Inflammatory macrophage (primary cell): ENCODE measurements around the gene FOXF1.

Experiments
- DNase-seq, 2 donors: peaks; one replicate each; pipeline ENCODE4 v3.0.0-alpha.2; 2020 to 2022
- total RNA-seq, 18 experiments: gene quantifications; one replicate each; lab custom pipeline; 2026; ENCODE audit warnings: mixed read lengths in 6 of 18, inconsistent platforms in 2 of 18; lab: John Stamatoyannopoulos, UW

The FOXF1 gene
- total RNA-seq, result 0 to 0.49 (median 0.02) reads per million in 18 experiments

DNA sequence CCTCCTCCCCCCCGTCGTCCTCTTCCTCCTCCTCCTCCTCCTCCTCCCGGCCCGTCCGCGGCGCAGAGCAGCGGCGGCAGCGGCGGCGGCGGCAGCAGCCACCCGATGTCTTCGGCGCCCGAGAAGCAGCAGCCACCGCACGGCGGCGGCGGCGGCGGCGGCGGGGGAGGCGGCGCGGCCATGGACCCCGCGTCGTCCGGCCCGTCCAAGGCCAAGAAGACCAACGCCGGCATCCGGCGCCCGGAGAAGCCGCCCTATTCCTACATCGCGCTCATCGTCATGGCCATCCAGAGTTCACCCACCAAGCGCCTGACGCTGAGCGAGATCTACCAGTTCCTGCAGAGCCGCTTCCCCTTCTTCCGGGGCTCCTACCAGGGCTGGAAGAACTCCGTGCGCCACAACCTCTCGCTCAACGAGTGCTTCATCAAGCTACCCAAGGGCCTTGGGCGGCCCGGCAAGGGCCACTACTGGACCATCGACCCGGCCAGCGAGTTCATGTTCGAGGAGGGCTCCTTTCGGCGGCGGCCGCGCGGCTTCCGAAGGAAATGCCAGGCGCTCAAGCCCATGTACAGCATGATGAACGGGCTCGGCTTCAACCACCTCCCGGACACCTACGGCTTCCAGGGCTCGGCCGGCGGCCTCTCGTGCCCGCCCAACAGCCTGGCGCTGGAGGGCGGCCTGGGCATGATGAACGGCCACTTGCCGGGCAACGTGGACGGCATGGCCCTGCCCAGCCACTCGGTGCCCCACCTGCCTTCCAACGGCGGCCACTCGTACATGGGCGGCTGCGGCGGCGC lies at the start of gene FOXF1:
Gene FOXF1 (plus strand): TSS at position 63 of the 797 bp plus-strand sequence. CDS start 43 bp downstream, at position 106.
- peak in 1 of 2 donors; percentile 53 for DNase-seq

DNA sequence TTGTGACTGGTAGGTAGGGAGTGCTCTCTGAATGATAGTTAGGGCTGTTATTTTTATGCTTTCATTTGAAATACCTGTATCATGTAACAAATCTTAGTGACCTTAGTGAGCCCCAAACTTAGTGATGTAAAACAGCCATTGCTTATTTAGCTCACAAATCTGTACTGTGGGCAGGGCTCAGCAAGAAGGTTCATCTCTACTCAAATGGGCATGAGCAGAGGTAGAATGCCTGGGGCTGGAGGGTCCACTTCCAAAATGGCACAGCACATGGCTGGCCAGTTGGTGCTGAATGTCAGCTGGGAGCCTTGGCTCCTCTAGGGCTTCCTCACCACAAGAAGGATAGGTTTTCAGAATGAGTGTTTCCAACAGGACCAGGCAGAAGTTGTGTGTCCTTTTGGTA lies 49.3 kb upstream of the FOXF1 start:
- DNase-seq, result no peak

DNA sequence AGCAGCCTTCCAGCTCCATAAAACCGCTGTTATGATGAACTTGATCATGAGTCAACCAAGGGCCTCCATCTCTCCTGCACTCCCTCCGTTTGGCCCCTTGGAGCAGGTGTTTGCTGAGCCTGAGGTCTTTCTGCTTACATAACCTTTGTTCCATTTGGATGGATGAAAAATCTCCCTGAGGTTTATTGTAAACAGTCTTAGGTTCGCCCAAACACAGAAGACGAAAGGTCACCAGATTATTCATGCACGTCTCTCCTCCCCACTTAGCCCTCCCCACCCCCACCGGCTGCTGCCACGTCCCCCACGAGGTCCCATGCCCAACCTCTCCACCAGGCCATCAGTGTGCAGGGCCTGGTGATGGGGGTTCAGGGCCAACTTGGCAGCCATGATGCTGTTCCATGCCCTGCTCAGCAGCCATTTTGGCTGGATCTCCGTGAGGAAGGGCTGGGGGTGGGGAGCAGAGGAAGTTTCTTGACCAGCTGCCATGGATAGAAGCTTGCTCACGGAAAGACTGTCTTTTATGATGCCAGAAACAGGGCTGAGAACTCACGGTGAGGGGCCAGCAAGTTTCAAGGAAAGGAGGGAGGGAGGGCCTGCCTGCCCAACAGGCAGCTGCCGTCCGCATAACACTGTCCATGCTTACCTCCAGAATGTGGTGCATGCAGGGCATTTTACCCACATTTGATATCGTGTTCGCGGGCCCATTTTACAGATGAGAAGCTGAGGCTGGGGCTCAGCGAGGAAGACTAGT lies 47.8 kb upstream of the FOXF1 start:
- no peak for DNase-seq

DNA sequence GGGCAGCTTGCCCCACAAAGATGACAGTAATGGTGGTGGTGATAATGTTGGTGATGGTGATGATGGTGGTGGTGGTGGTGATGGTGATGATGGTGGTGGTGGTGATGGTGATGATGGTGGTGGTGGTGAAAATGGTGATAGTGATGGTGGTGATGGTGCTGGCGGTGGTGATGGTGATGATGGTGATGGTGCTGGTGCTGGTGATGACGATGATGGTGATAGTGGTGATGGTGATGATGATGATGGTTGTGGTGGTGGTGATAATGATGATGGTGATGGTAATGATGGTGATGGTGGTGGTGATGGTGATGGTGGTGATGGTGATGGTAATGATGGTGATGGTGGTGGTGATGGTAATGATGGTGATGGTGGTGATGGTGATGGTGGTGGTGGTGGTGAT lies 46.3 kb upstream of the FOXF1 start:
- no peak for DNase-seq

DNA sequence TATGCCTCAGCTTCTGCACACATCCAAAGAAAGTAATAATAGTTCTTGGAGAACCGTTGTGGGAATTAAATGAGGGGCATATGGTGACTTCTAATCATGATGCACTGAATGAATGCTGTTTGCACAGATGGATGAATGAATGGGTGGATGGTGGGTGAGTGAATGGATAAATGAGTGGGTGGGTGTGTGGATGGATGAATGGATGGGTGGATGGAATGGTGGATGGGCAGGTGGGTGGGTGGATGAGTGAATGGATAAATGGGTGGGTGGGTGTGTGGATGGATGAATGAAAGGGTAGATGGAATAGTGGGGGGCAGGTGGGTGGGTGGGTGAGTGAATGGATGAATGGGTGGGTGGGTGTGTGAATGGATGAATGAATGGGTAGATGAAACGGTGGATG lies 44.9 kb upstream of the FOXF1 start:
- no peak for DNase-seq

DNA sequence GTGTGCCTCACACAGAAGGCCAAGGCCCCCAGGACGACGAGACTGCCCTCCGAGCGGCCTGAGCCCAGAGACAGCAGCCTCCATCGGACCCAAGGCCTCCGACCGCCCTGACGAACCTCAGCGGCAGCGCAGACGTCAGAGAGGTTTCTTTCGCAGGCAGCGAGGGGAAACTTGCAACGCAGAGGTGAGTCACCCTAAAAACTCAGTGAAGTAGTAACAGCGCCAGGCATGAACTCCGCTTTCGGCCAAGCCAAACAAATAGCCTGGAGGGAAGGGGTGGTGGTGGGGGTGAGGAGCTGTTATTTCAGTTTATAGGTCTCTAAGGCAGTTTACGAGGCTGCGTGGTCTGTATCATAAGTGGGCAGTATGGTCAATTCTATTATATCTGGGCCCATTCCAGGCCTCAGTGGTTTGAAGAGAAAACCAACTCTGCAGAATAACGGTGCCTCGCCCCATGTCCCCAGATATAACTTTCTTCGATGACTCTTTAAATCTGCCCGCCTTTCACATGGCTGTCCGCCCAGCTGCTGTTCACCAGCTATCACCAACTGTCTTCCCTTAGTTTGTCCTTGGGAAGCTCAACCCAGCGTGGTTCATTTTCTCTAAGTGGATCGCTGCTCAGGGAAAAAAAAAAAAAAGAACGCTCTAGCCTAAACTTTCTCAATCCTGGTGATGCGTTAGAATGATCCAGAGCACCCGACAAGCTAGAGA lies 43.5 kb upstream of the FOXF1 start:
- DNase-seq, result no peak

DNA sequence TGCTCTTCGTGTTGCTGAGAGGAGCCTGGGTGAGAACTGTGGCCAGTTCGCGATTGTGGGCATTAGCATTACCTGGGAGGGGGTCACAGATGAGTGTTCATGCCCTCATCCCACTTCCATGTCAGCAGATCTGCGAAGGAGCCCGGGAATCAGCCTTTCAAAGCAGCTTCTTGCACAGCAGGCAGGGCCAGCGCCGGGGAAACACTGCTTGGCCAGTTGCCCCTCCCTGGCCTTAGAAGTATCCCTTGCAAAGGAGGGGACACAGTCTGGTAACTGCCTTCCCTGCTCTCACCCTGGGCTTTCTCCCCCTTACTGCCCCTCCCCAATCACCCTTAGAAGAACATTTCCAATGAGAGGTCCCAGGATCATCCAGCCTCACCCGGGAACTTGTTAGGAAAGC lies 42.8 kb upstream of the FOXF1 start:
- DNase-seq, result no peak

DNA sequence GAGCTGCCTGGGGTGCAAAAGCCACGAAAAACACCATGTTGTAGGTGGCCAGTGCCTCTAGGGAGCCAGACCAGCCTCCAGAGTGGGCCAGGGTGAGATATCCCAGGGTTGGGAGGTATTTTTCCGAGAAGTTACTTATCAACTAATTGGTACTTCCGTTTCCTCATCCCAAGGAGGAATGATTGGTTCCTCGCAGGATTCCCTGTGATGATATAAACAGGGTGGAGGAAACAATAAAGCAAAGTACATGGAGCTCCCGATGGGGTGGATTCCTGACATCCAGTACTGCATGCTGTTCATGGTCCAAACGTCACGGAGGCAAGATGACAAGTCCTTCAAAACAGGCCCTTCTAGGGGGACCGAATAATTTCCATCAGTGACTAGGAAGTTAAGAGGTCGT lies 39.4 kb upstream of the FOXF1 start:
- DNase-seq, result no peak

DNA sequence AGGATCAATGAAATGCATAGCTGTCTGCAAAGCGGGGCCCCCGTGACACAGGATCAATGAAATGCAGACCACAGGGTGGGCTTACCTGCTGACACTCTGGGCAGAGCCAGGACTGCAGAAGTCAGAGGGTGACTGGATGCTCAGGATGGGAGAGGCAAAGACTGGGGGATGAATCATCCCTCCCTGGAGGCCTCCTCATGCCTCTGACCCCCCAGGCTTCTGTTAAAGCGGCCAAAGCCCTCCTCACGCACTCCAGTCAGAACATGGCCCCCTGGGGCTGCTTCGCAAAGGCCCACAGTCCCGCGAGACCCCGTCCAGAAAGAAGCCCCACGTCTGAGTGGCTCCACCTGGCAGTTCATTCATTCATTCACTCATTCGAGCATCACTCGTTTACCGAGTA lies 38.4 kb upstream of the FOXF1 start:
- DNase-seq, result no peak

DNA sequence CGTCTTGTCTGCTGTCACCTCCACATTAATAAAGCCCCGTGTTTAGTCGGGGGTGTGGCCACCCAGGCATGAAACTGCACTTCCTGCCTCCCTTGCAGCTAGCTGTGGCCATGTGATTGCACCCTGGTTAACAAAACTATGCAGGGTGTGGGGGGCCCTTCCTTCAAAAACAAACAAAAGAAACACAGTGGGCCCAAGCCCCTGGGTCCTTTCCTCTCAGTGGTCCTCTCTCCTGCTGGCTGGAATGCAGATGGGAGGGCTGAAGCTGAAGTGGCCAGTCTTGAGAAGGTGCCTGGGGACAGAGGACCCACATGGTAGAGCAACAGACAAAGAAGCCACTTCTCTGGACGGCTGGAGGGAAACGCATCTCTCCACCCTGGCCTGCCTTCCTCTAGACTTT lies 38.0 kb upstream of the FOXF1 start:
- no peak for DNase-seq

DNA sequence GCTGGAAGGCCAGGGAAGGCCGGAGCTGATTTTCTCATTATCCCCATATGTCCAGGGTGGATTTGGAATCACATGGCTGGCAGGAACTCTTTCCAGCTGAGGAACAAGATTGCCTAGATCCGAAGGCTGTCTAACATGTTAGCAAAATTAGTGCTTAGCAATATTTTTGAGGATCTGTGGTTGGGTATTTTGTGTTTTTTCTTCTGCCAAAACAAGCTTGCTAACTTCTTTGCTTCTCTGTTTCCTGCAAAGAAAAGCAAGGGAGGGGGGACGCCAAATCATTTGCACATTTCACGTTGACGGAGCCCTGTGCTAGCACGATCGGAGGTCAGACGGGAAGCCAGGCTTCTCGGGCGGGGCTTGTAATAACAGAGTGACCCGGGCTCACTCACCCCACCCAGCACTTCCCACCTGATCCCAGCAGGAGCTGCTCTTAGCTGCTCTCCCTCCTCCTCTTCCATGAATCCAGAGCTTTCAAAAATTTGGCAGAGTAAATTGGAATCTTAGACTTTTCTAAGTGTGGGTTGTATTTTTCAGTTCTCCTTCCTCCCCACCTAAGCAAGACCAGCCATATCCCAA lies 33.3 kb upstream of the FOXF1 start:
- no peak for DNase-seq

DNA sequence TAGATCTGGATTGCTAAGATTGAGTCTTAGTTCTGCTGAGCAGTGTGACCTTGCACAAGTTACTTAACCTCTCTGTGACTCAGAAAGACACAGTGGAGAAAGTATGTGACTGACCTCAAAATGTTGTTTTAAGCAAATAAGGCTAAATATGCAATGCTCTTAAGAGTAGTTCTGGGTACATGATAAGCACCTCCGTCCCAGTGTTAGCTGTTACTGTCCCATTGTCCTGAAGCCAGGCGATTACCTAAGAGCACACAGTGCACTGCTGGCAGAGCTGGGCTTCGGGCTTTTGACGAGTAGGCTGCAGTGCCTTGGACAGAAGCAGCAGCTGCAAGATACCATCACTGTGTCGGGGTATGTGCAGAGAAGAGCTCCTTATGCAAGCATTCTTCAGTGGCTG lies 32.7 kb upstream of the FOXF1 start:
- DNase-seq, result no peak

DNA sequence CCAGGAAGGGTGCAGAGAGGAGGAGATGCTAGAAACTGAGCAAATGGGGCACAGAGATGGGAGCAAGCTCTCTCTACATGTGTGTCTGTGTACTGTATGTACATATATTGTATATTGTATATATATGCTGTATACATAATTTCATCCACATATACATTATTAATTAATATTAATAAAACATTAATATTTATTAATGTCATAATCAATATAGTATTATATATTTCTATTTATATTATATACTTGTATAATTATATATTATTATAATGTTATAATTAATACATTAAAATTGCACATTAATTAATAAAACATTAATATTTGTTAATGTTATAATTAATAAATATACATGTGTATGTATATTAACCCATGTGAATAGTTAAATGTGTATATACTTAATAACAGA lies 31.5 kb upstream of the FOXF1 start:
- no peak for DNase-seq

DNA sequence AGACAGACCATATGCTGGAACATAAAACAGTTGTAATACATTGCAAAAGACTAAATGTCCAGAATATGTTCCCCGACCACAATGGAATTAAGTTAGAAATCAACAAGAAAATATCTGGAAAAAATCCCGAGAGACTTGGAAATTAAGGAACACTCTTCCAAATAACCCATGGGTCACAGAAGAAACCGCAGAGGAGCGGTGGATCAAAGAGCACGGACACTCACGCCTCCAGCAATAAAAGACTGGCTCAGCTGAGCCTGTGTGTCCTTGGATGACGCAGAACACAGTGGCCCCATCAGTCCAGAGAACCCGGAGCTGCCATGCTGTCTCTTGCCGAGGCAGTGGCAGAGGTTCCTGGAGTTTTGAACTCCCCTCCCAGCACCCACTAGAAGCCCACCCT lies 30.9 kb upstream of the FOXF1 start:
- no peak for DNase-seq

DNA sequence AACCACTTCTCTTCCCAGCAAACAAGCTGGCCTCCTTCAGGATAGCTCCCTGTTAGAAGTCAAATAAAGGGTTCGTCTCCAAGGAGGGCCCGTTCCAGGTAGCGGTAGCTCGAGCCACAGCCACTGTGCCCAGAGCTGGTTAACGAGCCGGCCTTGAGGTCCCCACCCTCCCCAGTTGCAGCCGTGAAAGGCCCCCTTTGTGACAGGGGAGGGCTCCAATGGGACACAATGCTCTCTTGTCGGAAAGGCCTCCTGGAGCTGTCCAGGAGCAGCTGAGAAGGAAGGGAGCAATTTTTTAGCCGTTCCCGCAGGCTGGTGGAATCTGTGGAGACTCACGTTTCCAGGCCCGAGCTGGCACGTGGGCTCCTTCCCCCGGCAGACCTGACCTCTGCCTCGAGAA lies 29.9 kb upstream of the FOXF1 start:
- no peak for DNase-seq

DNA sequence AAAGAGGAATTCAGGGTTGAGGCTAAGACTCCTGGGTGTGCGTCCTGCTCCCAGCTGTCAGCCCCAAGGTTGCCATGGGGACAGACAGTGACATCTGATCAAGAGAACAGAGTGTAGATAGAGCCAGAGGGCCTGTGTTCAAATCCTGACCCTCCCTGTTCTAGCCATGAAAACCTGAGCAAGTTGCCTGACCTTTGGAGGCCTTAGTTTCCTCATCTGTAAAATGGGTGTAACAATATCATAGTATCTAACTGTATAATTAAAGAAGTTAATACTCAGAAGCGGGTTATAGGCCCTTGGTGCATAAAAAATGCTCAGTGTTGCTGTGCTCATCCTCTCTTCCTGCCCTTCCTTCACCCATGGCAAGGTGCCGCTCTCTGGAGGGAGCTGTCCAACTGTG lies 28.7 kb upstream of the FOXF1 start:
- DNase-seq, result no peak

DNA sequence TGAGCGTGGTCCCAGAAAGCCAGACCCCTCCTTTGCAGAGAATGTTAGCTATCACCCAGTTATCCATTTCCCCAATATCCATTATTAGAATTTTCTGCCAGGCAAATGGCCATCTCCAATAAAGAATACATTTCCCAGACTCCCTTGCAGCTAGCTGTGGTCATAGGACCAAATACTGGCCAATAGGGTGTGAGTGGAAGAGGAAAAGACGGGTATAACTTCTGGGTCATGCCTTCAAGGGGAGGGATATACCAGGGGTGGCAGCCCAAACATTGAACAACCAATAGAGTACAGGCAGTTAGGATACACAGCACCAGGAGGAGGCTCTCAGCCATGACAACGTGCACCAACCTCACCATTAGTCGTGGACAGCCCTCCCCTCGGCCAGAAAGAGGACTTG lies 26.1 kb upstream of the FOXF1 start:
- DNase-seq, result no peak

DNA sequence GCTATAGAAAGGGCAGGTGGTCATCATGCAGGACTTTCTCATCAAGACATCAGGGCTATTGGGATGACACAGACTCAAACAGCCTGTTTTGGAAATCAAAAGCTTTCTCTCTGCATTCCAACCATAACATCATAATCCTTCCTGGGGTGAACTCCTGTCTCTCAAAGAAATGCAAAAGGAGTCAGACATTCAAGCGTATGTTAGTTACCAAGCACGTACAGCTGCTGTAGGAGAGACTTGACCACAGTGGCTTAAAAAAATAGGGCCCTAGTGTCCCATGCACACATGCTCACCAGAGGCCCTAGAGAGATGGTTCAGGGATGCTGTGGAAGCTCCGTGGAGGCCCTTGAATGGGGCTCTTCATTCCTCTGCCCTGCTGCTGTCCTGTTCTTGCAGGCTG lies 24.6 kb upstream of the FOXF1 start:
- no peak for DNase-seq

DNA sequence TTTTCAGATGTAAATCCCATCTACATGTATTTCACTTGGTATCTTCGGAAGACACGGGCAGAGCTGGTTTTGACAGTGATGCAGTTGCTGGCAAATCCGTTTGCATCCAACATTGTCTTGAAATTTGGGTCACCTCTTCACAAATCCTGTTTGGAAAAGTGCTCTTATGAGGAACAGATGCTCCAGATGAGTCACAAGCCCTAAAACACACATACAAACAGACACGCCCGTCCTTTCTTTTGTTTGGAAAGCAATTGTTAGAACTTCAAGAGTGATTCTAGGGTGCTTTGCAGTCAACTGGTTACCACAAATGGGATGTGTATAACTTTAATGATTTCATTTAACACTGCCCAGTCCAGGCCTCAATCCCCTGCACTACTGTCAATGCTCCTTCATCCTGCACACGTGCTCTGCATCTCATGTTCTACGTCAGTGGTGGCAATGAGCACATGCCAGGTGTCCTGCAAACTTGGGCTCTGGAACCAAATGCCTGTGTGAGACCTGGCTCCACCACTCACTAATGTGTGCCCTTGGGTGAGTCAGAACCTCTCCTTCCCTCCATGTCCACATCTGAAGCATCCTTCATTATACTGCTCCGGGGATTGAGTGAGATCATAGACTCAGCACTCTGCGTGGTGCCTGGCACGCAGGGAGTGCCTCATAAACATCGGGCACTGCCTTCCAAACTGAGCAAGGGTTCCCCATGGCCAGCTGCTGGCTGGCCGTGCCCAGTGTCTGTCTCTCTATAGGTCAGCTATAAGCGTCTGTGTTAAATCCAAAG lies 19.3 kb upstream of the FOXF1 start:
- no peak for DNase-seq

DNA sequence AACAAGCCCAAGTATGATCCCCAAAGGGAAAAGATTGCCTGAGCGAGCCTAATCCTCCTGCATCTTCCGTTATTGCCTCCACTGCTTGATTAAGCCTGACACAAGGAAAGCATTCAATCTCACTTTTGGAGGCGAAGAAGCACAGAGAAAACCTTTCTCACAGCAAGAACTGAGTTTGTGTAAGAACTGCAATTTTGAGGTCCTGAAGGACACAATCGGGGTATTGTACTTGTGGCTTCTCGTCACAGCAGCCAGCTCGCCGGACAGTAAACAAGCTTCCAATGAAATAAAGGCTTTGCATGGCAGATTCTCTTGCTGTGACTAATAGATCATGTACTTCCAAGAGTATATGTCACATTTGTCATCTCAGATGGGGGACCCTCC lies 18.7 kb upstream of the FOXF1 start:
- no peak for DNase-seq

DNA sequence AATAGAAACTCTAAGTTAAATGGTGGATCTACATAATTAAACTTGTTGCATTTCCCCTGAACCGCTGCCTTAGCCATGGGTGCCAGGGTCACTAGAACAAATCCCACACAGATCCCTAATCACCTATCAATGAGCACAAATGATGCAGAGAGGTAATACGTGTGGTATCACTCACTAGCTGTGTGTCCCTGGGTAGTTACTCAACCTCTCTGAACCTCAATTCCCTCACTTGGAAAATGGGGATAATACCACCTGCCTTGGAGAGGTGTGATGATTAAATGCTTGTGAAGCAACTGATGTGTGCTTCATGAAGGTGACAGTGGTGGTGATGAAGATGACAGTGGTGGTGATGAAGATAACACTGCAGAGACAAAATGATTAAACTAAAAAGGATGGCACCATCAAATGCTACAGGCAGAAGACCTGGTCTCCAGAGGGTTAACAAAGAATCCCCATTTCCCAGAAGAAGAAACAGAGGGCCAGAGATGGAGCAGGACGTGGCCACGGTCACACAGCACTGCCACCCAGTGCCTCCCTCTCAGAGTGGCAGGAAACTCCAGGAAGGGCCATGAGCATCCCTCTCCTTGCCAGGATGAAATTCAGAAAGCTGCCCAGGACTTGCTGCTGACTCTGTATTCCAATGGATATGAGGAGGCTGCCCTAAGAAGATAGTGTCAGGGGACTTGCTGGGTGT lies 17.9 kb upstream of the FOXF1 start:
- DNase-seq, result no peak
